ENCODE results near the gene KLHL26.

DNA sequence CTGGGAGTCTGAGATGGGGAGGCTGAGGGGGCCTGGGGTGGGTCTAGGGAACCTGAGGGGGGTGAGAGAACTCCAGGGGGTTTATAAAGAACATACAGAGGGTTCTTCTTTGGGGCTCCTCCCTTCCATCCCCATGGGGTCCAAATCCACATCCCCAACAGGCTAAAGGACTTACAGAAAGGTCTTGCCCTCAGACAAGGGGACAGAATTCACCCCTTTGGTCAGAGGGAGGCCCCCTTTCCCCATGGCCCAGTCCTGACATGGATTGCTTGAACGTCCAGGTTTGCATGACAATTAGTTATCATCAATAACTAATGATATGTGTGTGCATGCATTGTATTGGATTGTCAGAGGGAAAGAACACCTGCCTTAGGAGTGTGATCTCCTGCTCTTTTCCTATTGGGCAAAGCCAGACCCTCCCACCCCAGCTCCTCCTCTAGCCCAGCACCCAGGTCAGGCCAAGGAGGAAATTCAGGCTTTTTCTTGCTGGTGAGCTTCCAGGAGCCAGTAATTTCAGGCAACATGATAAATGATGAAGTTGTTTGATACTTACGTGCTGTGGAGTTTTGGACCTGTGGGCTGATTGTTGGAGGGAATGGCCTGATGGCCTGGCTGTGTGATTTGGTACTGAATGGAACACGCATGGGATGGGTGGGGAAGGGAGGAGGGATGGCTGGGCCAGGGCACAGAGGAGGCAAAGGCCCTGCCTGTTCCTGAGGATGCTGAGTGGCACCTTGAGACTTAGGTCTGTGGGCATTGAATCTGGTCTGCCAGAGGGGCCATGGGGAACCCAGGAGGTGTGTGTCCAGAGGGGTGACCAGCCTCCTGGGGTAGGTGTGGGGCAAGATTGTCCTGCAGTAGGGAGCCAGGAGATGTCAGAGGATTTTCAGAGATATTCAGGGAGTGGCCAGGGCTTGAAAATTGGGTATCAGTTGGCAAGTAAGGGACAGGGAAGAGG lies 1.1 kb downstream of the KLHL26 start:
- TF ChIP-seq, protein P1, sequence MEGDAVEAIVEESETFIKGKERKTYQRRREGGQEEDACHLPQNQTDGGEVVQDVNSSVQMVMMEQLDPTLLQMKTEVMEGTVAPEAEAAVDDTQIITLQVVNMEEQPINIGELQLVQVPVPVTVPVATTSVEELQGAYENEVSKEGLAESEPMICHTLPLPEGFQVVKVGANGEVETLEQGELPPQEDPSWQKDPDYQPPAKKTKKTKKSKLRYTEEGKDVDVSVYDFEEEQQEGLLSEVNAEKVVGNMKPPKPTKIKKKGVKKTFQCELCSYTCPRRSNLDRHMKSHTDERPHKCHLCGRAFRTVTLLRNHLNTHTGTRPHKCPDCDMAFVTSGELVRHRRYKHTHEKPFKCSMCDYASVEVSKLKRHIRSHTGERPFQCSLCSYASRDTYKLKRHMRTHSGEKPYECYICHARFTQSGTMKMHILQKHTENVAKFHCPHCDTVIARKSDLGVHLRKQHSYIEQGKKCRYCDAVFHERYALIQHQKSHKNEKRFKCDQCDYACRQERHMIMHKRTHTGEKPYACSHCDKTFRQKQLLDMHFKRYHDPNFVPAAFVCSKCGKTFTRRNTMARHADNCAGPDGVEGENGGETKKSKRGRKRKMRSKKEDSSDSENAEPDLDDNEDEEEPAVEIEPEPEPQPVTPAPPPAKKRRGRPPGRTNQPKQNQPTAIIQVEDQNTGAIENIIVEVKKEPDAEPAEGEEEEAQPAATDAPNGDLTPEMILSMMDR (IDR thresholded peaks at IDR 0.05; ENCODE audit: borderline replicate concordance, extremely low read depth, low read length, poor library complexity, severe bottlenecking) = no peak
- no peak for TF ChIP-seq EZH2 (IDR thresholded peaks at IDR 0.05; ENCODE audit: borderline replicate concordance, low read depth, low read length, severe bottlenecking)

All from DND-41 (cell line).